ENCODE results near the gene RASD1.

RASD1 gene

DNA sequence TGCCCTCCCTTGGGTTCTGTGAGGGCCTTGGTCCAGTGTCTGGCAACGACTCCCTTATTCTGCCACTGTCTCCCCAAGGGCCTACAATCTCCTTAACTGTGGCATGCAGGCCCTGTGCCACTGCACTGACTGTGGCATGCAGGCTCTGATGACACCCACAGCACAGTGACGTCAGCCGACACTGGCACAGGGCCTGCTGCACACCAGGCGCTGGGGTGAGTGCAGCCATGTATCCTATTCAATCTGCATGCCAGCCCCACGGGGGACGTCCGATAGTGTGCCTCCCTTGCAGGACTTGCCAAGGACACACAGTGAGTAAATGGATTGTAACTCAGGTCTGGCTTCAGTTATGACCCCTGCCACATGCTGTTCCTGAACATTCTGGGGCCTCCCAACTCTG lies 39.8 kb upstream of the RASD1 start:
- DNase-seq (no peak), ATAC-seq (replicated peaks) (no peak)
- Mint-ChIP-seq H3K9me3 (no peaks in the 10 kb centered on the region), H3K27me3 (no peaks in the 10 kb centered on the region), H3K27ac (peak overlapping the region in 1 of 2 donors; percentile 67), H3K4me1 (ENCODE audit: low read depth in 2 of 2) (peaks cover 4 to 8% of the 10 kb centered on the region in 2 donors), H3K36me3 (ENCODE audit: insufficient read depth) (peaks cover 3% of the 10 kb centered on the region), H3K4me3 (no peak overlapping the region)

DNA sequence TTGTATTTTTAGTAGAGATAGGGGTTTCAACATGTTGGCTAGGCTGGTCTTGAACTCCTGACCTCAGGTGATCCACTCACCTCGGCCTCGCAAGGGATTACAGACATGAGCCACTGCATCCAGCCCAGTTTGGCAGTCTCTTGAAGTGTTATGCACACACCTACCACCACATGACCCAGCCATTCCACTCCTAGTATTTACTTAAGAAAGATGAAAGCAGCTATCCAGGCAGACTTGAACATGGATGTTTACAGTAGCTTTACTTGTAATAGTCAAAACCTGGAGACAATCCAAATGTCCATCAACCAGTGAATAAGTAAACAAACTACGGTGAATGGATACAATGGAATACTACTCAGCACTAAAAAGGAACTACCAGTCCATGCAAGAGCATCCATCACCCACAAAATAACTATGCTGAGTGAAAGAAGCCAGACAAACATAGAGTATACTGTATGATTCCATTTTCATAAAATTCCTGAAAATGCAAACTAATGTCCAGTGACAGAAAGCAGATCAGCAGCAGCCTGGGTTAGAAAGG lies 37.8 kb upstream of the RASD1 start:
- ATAC-seq (replicated peaks) (no peak), DNase-seq (no peak)
- Mint-ChIP-seq H3K27me3 (no peaks in the 10 kb centered on the region), H3K4me3 (no peak overlapping the region), H3K36me3 (ENCODE audit: insufficient read depth) (peaks cover 3% of the 10 kb centered on the region), H3K9me3 (no peaks in the 10 kb centered on the region), H3K27ac (peak overlapping the region in 1 of 2 donors; percentile 22), H3K4me1 (ENCODE audit: low read depth in 2 of 2) (peaks cover 0 to 1% of the 10 kb centered on the region in 2 donors)

DNA sequence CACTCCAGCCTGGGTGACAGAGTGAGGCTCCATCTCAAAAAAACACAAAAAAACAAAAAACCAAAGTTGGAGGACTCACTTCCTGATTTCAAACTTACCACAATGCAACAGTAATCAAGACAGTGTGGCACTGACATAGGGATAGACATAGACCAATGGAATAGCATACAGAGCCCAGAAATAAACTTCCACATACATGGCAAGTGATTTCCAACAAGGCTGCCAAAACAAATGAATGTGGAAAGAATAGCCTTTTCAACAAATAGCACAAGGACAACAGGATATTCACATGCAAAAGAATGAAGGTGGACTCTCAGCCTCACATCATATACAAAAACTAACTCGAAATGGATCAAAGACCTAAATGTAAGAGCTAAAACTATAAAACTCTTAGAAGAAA lies 36.8 kb upstream of the RASD1 start:
- H3K4me3 Mint-ChIP-seq = no peak overlapping the region
- ATAC-seq (replicated peaks) = no peak
- no peak for DNase-seq
- no peaks in the 10 kb centered on the region for H3K27me3 Mint-ChIP-seq
- H3K36me3 Mint-ChIP-seq (ENCODE audit: insufficient read depth) = peaks cover 3% of the 10 kb centered on the region
- peaks cover 0 to 1% of the 10 kb centered on the region in 2 donors for H3K4me1 Mint-ChIP-seq (ENCODE audit: low read depth in 2 of 2)
- peak overlapping the region in 1 of 2 donors; percentile 44 for H3K27ac Mint-ChIP-seq
- H3K9me3 Mint-ChIP-seq = no peaks in the 10 kb centered on the region

DNA sequence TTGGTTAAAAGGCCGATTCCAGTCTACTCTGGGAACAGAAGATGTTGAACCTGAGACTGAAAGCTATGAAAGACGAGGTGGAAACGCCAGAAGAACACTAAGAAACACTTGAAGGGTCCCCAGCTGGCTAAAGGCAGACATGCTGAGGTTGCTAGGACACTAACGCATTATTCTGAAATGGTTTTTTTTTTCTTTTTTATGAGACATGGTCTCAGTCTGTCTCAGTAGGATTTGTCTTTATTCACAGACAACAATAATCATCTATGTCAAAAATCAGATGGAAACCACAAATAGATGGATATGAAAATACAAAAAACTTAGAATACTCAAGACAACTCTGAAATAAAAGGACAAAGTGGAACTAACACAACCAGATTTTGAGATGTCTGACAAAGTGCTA lies 35.0 kb upstream of the RASD1 start:
- Mint-ChIP-seq H3K27ac (no peak overlapping the region), H3K4me1 (ENCODE audit: low read depth in 2 of 2) (peaks cover 0 to 1% of the 10 kb centered on the region in 2 donors), H3K36me3 (ENCODE audit: insufficient read depth) (no peaks in the 10 kb centered on the region), H3K9me3 (no peaks in the 10 kb centered on the region), H3K4me3 (no peak overlapping the region), H3K27me3 (no peaks in the 10 kb centered on the region)
- ATAC-seq (replicated peaks) = no peak
- DNase-seq = no peak

DNA sequence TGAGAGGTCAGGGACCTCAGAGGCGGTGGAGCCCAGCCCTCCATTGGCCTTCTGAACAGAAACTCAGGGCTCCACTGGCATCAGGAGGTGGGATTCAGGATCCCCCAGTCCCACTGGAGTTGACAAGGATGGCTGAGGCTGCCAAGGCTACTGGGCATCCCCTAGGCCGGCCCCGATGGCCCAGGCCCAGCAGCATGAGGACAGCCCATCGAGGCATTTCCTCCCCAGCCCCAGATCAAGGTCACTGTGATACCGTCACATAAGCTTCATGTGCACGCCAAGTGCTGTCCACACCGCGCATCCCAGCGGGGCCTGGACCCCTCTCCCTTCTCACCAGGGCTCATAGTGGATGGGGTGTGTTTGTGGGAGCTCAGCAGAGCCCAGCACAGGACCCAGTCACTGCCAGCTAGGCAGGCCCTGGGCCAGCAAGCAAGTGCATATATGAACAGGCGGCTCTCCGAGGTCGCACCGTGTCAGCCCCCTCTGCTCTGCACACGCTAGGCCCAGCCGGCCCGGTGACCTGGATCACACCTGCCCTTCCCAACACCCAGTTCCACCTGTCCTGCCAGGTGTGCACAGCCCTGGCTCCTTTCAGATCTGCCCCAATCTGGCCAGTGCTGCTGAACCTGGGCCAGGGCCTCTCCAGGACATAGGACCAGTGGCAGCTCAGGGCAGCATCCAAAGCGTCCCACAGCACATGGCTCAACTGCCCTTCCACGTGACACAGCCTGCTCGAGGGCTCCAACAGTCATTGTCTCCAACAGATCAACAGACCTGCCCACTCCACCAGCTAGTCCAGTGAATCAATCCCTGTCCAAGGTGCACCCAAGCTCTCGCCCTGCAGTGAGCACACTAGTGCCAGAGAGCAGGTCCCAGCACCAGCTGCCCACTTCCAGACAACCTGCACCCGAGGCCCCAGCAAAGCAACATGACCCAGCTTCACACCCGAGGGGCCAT lies 32.8 kb upstream of the RASD1 start:
- ATAC-seq (replicated peaks) (no peak), DNase-seq (no peak)
- Mint-ChIP-seq H3K27ac (no peak overlapping the region), H3K9me3 (no peaks in the 10 kb centered on the region), H3K27me3 (no peaks in the 10 kb centered on the region), H3K36me3 (ENCODE audit: insufficient read depth) (no peaks in the 10 kb centered on the region), H3K4me1 (ENCODE audit: low read depth in 2 of 2) (no peaks in the 10 kb centered on the region), H3K4me3 (no peak overlapping the region)

DNA sequence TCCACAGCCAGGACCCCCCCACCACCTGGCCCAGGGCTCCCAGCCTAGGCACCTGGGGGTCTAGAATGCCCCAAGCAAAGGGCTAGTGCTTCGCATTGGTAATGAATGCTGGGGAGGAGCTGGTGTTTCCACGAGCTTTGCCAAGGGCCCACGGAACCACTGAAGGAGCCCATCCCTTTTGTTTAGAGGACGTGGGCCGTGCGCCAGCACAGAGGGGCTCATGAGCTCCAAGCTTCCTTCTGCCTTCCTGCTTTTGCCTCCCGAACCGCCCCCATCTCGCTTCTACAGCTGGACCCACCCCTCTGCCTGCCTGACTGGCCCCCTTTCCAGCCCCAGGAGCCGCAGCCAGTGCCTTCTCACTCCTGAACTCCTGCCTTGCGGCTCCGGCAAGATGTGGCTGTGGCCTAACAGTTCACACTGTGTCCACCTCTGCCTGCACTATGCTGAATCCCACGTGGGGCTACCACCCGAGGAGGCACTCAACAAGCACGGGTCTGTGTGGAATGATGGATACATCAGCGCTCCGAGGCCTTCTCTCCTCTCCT lies 31.8 kb upstream of the RASD1 start:
- no peak for DNase-seq
- H3K4me3 Mint-ChIP-seq = no peak overlapping the region
- H3K4me1 Mint-ChIP-seq (ENCODE audit: low read depth in 2 of 2) = no peaks in the 10 kb centered on the region
- no peaks in the 10 kb centered on the region for H3K9me3 Mint-ChIP-seq
- no peak overlapping the region for H3K27ac Mint-ChIP-seq
- H3K27me3 Mint-ChIP-seq = no peaks in the 10 kb centered on the region
- H3K36me3 Mint-ChIP-seq (ENCODE audit: insufficient read depth) = no peaks in the 10 kb centered on the region
- no peak for ATAC-seq (replicated peaks)

DNA sequence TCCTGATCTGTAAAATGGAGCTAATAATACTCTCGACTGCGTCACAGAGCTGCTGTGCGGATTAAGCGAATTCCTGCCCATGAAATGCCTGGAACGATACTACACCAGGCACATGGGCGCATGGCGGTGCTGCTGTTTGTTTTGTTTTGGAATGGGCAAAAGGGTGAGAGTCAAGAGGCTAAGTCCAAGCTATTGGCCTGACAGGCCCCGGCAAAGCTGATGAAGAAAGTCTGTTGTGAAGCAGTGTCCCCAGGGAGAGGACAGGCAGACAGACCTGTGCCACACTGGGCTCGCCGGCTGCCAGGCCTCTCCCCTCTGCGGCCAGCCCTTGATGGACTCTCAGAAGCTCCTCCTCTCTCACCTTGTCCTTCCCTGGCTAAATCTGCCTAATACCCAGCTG lies 31.3 kb upstream of the RASD1 start:
- no peaks in the 10 kb centered on the region for H3K9me3 Mint-ChIP-seq
- H3K4me1 Mint-ChIP-seq (ENCODE audit: low read depth in 2 of 2) = no peaks in the 10 kb centered on the region
- no peak overlapping the region for H3K27ac Mint-ChIP-seq
- DNase-seq (no peak), ATAC-seq (replicated peaks) (no peak)
- no peaks in the 10 kb centered on the region for H3K36me3 Mint-ChIP-seq (ENCODE audit: insufficient read depth)
- no peaks in the 10 kb centered on the region for H3K27me3 Mint-ChIP-seq
- no peak overlapping the region for H3K4me3 Mint-ChIP-seq

DNA sequence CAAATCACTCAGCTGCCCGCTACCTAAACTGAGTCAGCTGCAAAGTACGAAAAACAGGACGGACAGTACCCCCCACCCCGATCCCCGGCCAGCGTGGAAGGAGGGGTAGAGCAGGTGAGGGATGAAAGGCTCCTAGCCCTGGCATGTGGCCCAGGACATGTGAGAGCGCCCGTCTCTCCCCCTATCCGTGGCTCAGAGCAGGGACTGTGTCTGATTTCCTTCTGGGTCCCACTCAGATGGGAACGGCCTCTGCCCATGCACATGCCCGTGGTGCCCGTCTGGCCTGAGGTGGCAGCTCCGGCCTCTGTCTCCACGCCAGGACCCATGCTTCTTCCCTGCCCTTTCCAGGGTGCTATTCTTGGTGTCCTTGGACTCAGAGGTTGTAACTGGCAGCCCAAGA lies 30.2 kb upstream of the RASD1 start:
- no peaks in the 10 kb centered on the region for H3K36me3 Mint-ChIP-seq (ENCODE audit: insufficient read depth)
- no peaks in the 10 kb centered on the region for H3K27me3 Mint-ChIP-seq
- H3K4me3 Mint-ChIP-seq = no peak overlapping the region
- DNase-seq (no peak), ATAC-seq (replicated peaks) (no peak)
- no peaks in the 10 kb centered on the region for H3K4me1 Mint-ChIP-seq (ENCODE audit: low read depth in 2 of 2)
- H3K27ac Mint-ChIP-seq = no peak overlapping the region
- H3K9me3 Mint-ChIP-seq = no peaks in the 10 kb centered on the region

DNA sequence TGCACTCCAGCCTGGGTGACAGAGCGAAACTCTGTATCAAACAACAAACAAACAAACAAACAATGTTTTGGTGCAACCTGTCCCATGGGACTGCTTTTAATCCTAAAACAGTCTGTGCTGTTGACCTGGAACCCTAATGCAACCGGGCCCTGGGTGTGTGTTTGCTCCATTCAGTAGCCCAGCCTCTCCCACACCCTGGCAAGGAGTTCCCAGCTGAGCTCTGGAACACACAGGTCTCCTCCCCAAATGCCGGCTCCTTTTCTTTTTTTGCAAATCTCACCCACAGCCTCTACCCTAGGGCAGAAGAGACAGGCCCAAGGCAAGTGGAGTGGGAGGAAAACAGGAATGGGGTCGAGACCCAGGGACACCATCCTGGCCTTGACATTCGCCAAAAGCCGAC lies 29.8 kb upstream of the RASD1 start:
- Mint-ChIP-seq H3K9me3 (no peaks in the 10 kb centered on the region), H3K4me1 (ENCODE audit: low read depth in 2 of 2) (no peaks in the 10 kb centered on the region), H3K27me3 (no peaks in the 10 kb centered on the region), H3K27ac (no peak overlapping the region), H3K4me3 (no peak overlapping the region), H3K36me3 (ENCODE audit: insufficient read depth) (no peaks in the 10 kb centered on the region)
- DNase-seq (no peak), ATAC-seq (replicated peaks) (no peak)

DNA sequence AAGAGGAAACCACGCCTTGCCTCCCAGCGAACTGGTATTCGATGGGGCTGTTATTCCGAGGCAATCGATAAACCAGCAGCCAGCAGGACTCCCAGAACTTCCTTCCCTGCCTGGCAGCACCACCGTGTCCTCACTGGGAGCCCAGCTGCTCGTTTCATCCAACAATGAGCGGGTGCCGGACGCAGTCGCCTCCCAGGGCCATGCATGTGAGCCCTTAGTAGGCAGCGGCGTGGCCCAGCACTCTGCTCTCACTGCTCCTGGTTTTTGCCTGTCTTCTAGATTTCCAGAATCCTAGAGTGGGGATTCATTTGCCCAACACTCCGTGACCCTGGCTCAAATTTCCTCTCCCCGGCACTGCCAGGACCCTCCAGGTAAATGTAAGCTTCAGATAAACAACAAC lies 29.1 kb upstream of the RASD1 start:
- Mint-ChIP-seq H3K4me3 (no peak overlapping the region), H3K9me3 (no peaks in the 10 kb centered on the region), H3K36me3 (ENCODE audit: insufficient read depth) (no peaks in the 10 kb centered on the region), H3K4me1 (ENCODE audit: low read depth in 2 of 2) (no peaks in the 10 kb centered on the region), H3K27ac (no peak overlapping the region), H3K27me3 (no peaks in the 10 kb centered on the region)
- DNase-seq (no peak), ATAC-seq (replicated peaks) (no peak)

DNA sequence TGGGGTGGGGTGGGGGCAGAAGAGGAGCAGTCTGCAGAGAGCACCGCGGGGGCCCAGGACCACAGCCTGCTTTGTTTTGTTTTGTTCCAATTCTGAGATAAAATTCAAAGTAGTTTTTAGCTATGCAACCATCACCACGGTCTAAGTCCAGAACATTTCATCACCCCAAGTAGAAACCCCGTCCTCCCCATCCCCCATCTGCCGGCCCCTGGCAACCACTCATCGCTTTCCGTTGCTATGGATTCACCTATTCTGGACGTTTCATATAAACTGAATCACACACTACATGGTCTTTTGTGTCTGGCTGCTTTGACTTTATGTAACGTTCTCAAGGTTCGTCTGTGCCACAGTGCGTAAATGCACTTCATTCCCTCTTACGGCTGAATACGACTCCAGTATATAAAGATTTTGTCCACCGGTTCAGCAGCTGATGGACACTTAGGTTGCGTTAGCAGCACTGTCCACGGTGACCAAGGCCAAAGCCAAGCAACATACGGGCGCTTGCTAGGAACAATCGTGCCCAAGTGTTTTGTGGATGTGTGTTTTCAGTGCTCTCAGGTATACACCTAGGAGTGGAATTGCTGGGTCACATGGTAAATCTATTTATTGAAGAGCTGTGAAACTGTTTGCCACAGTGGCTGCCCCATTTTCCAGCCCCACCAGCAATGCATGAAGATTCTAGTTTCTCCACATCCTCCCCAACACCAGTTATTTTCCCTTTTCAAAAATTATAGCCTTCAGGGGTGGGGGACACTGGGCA lies 27.7 kb upstream of the RASD1 start:
- Mint-ChIP-seq H3K36me3 (ENCODE audit: insufficient read depth) (no peaks in the 10 kb centered on the region), H3K9me3 (no peaks in the 10 kb centered on the region), H3K27me3 (no peaks in the 10 kb centered on the region), H3K4me3 (no peak overlapping the region), H3K4me1 (ENCODE audit: low read depth in 2 of 2) (no peaks in the 10 kb centered on the region), H3K27ac (no peak overlapping the region)
- DNase-seq (no peak), ATAC-seq (replicated peaks) (no peak)

DNA sequence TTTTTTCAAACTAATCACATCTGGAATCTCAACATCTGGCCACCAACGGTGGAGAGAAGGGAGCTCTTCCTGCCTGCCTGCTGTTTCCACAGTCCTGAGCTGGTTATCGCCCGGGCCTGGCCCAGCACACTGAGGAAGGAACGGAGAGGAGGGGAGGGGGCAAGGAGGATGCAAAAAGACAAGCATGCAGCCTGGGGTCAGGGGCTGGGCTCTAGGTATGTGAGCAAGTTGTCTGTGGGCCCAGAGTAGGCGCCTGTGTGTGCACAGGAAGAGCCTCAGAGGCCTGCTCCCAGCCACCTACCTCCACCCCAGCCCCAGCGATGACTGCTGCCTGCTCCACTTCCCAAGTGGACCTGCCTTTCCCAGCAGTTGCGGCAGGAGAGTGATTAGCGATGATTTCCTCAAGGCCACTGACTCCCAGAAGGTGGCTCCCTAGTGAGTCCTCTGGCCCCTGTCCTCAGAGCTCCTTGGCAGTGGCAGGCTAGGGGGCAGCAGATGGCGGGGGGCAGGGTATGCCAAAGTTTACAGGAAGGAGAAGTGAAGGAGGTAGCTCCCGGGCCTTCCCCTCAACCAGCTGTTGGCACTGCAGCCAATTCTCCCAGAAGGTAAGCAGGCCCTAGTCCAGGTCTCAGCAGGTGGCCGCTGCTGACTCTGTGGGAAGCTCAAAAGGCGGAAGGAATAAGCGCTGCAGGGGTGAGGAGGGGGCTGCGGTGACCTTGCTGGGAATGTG lies 27.0 kb upstream of the RASD1 start:
- no peak overlapping the region for H3K27ac Mint-ChIP-seq
- no peaks in the 10 kb centered on the region for H3K4me1 Mint-ChIP-seq (ENCODE audit: low read depth in 2 of 2)
- no peak for ATAC-seq (replicated peaks)
- no peaks in the 10 kb centered on the region for H3K27me3 Mint-ChIP-seq
- DNase-seq = no peak
- no peak overlapping the region for H3K4me3 Mint-ChIP-seq
- H3K36me3 Mint-ChIP-seq (ENCODE audit: insufficient read depth) = no peaks in the 10 kb centered on the region
- H3K9me3 Mint-ChIP-seq = no peaks in the 10 kb centered on the region

DNA sequence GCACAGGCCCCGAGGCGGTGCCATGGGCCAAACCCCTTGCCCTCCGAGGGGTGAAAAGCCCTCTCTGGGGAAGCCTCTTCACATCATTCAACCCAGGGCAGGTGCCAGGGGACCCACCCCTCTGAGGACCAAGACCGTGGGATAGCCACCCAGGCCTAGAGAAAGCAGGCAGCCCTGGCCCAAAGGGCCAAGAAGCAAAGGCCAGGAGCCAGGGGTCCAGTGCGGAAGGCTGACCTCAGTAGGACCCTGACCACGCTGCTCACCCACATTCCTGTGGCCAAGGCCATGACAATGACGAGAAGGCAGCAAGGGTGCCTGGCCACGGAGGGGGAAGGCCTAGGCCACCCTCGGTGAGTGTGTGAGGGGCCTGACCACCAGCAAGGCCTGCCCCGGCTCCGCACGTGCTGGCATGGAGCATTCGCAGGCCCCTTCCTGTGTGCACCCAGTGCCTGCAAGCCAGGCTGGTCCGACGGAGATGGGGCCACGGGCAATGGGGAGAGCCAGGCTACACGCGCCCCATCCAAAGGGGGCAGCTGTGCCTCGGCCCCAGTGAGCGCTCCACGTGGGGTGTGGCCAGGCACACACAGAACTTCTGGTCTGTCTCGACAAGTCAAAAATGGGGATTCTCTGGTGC lies 24.5 kb upstream of the RASD1 start:
- no peak for DNase-seq
- H3K36me3 Mint-ChIP-seq (ENCODE audit: insufficient read depth) = no peaks in the 10 kb centered on the region
- H3K4me1 Mint-ChIP-seq (ENCODE audit: low read depth in 2 of 2) = peaks cover 0 to 2% of the 10 kb centered on the region in 2 donors
- no peak overlapping the region for H3K4me3 Mint-ChIP-seq
- H3K27me3 Mint-ChIP-seq = no peaks in the 10 kb centered on the region
- no peaks in the 10 kb centered on the region for H3K9me3 Mint-ChIP-seq
- ATAC-seq (replicated peaks) = no peak
- no peak overlapping the region for H3K27ac Mint-ChIP-seq

All from effector memory CD8-positive, alpha-beta T cell (primary cell).